ENCODE results near the gene SORCS2.
"Not testable (repeated sequence)": the region's sequence is repeated elsewhere in the genome, so short reads cannot be mapped to it uniquely, and the experiment has no call there.

Gene SORCS2

DNA sequence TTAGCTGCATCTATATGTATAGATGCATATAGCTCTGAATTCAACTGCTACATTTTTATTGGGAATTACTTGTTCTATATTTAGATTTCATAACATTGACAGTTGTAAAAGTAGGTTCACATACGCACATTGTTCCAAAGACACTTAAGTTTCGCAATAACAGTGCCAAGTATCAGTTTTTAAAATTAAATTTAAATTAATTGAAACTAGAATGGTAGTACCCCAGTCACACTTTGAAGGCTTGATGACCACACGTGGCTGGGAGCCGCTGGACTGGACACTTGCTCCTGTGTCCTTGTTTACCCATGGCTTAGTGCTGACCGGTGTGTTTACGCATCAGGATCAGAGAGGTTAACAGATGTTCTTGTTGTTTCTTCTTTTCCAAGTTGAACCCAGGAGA is 383.1 kb downstream of the SORCS2 start:
- no peak for DNase-seq

DNA sequence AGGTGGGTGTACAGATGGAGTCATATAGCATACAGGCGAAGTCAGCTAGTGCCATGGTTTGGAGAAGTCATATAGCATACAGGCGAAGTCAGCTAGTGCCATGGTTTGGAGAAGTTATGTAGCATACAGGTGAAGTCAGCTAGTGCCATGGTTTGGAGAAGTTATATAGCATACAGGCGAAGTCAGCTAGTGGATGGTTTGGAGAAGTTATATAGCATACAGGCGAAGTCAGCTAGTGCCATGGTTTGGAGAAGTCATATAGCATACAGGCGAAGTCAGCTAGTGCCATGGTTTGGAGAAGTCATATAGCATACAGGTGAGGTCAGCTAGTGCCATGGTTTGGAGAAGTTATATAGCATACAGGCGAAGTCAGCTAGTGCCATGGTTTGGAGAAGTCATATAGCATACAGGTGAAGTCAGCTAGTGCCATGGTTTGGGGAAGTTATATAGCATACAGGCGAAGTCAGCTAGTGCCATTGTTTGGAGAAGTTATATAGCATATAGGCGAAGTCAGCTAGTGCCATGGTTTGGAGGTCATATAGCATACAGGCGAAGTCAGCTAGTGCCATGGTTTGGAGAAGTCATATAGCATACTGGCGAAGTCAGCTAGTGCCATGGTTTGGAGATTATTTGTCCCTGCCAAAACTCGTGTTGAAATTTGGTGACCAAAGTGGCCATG is 385.2 kb downstream of the SORCS2 start:
- not testable (repeated sequence) for DNase-seq

DNA sequence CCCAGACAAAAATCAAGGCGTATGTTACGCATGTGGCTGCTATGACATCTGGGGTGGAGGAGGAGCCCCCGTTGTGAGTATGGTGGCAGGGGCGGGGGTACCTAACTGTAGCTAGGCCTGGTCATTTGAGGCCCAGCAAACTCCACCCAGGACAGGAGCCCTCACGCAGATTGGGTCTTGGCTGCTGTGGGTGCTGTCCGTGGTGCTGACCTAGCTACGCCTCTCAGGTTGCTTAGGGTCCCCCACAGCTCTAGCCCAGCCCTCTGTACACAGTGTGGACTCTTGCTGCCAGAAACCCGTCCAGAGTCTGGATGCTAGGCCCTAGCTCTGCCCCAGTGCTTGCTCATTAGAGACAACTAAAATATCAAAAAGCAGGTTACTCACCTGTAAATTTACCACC is 389.1 kb downstream of the SORCS2 start:
- DNase-seq, result no peak

DNA sequence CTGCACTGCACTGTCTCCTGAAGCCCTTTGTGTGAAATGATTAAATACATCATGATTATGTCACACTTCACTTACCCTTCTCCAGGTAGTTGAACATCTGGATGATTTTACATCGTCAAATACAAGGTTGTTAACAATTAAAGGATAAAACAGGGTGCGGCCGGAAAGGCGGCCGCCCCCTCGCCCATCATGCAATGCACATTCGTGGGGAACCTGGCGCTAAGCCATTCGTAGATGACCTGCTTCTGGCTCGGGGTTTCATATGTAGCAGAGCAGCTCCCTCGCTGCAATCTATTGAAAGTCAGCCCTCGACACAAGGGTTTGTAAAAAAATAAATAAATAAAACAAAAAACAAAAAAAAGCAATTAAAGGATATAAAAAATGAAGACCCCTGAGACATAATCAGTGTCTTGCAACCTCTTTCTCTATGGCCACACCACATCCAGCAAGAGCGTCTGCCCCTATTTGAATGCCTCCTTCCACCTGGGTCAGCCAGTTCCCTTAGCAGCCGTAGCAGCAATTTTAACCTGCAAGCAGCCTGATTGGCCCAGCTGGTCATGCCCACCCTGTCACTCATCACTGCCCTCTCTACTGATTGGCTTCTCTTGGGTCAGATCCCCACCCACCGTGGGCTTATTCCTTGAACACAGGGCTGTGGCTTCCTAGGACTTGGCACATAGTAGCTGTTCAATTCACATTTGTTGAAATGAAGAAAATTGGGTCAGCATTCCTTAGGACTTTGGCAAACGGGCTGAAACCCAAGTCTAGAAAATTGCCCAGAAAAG is 390.2 kb downstream of the SORCS2 start:
- no peak for DNase-seq

DNA sequence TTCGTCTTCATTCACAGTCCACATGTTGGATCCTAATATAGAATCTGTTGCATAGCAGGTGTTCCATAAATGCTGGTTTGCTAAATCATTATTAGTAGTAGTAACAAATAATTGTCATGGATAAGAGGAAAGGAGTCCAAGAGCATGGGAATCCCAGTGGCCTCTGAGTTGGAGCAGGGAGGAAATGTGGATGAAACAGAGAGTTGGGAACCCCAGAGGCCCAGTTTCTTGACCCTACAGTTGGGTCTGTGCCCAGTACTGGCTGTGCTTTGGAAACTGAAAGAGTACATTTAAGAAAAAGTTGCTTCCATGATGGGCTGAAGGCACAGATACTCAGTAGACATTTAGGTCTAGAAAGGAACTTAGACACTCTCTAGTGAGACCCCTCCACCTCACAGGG is 391.8 kb downstream of the SORCS2 start:
- no peak for DNase-seq

DNA sequence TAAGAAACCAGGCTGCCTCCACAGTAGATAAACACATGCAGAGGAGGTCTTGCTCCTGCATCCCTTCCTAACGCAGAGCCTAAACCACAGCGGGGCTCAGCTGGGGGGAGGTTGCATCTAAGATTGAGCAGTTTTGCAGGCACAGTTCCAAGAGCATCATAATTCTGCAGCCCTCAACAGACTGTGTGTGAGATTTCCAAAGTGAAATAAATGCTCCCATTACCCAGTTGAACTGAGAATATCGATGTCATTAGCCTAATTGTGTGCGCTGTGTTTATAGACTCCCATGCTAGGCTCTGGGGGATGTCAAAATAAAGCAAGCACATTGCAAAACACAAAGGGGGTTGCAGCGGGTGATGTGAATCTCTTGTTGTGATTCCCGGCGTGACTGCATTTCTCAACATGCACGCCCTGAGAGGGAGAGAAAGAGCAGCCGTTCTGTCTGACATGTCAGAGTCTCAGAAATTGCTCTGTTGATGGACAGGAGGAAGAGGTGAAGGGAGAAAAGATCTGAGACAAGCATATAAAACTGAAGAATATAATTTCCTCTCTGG is 392.3 kb downstream of the SORCS2 start:
- DNase-seq, result no peak

DNA sequence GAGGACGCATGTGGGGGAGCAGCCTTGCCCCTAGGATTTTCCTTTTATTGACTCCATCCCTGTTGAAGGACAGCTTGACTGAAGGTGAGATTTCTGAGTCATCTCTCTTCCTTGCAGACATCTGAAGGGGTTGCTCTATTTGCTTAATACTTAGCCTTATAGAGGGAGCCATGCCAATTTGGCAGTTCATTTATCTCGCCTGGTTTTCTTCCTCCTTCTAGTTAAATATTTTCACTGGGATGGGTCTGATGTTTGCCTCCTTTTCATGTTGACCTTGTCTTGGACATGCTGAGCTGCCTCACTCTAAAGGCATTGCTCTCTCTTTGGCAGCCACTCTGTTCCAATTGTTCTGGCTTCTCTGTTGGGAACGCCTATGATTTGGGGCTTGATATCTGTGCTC is 393.4 kb downstream of the SORCS2 start:
- DNase-seq, result no peak

DNA sequence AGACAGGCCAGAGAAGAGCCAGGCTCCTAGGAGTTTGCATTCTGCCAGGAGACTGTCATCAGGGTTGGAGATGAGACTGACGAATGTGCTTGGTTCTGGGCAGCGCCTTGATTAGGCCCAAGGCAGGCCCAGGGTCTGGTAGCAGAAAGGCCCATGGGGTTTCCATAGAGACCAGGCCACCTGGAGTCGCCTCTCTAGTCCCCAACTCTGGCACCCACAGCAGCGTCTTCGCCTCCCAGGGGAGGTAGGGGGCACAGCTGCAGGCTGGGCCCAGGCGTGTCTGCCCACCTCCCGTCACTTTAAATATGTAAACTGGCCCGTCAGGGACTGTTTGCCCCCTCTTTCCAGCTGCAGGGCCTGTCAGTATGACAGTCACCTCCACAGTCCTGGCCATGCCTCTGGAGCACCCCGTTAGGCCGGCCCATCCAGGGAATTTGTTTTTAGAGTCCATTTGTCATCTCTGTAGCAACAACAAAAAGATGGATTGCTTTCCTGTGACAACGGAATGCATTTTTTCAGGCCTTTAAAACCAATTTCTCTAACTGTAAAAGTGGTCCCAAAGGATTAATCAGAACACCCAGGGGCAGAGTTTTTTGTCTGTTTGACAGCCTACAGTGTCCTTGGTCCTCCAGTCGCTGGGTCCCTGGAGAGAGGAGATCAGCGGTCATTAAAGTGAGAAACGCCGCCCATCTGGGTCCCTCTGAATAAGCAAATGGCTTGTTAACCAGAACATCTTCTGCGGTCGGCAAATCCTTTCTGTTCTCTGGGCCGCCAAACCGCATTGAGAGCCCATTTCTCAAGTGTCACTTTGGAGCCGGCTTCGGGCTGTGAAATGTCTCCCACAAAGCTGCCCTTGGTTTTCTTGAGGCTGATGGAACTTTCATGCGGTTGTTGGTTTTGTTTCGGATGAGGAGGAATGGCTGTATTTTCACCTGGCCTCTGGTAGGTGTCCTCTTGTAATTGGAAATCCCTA is 395.4 kb downstream of the SORCS2 start:
- DNase-seq, result no peak

DNA sequence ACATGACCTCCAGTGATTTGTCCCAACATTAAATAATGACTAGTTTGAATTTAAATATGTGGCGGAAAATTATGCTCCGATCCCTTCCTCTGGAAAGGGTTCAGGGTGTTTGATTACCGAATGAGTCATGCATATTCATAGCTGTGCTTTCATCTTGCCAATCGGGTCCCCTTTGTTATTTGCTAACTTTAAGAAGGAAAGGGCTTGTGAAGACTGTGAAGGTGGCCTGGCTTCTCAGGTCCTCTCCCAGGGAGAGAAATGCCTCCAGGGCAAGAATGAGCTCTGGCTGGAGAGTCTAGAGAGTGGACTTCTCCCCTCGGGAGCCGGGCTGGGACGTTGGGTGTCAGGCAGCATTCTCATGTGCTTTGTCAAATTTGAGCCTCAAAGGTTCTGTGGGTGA is 397.9 kb downstream of the SORCS2 start:
- DNase-seq, result no peak

DNA sequence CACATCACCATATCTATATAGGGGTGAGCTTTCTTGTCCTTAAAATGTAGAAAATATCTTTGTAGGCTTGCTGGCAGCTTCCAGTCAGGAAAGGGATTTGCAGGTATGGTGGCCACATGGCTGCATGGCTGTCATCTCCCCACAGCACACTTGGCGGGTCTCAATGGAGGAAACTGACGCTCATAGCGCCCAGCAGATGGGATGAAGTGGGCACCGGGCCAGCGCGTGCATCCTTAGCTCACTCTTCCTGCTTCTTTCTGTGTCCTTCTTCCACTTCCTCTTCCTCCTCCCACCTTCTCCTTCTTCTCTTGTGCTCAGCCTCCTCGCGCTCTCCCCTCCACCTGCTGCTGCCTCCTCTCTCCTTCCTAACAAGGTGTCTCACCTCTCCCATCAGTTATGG is 398.6 kb downstream of the SORCS2 start:
- no peak for DNase-seq

DNA sequence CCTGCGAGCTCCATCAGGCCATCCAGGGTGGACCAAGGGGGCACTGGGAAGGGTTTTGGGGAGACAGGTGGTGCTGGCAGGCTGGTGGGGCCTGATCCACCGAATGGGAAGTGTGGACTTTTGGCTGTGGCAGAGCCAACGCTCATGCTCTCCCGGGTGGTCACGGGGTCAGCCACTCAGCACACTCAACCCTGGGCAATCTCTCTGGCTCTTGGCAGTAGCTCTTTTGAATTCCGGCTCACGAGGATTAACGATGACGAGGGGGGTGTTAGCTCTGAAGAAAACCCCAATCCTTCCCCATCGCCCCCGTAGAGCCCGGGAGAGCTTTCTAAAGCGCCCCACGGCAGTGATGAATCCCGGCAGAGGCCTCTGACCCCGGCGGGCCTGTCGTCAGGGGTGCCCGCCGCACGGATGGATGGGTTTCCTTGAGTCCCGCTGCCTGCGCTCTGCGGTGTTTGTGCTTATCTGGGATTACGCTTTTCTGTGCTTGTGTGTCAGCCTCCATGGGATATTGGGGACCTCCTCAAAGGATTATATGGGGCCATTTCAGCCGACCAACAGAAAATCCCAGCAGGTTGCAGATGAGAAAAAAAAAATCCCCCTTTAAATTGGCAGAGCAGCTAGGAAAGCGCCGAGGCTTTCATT is 399.2 kb downstream of the SORCS2 start:
- DNase-seq, result no peak

DNA sequence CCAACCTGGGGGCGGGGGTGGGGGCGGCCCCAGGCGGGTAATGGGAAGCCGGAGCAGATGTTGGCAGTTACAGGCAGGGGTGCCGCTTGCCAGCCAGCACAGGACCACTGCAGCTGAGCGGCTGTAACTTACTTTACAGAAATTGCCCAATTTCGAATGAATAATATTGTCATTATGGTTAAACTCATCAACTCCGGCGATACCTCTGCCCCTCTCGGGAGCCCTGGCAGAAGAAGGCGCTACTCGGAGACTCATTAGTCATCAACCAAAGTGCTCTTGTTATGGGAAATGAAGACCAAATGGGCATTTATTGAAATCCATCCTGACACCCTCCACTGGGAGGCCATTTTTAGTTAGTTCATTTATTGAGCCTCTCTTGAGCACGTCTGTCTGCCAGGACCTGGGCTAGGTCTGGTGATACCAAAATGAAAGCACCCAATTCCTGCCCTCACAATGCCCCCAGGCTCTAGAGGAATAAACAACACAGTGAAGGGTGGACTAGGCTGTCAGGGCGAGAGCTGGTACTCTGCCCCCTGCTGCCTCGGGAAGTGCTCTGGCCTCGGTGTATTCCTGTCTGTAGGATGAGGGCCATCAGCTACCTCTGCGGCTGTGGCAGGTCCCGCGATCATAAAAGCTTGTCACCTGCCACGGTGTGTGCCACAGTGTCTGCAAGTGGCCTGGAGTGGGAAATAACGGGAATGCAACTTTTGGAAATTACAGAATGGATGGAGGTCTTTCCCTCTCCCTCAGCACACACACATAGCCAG is 401.5 kb downstream of the SORCS2 start:
- no peak for DNase-seq

DNA sequence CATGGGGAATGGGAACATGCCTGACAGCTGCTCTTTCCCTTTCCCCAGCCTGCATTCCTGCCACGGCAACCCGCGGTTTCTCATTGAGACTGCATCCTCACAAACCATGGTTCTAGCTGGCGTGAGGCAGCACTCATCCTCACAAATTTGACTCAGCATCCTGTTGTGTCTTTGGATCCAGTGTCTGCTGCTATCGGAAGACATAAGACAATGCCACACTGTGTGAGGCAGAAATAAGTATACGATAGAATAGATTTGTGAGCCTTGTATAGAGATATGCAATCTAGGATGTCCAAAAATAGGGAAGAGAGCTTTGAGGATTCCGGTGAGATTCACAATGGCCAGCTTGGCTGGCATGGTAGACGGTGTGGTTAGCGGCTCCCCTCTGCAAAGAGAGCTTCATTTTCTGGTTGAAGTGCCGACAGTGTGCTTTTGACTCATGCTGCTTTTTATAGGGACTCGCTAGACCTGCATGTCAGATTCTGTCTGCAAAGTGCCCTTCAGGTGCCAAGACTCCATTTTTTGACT is 403.7 kb downstream of the SORCS2 start:
- no peak for DNase-seq

DNA sequence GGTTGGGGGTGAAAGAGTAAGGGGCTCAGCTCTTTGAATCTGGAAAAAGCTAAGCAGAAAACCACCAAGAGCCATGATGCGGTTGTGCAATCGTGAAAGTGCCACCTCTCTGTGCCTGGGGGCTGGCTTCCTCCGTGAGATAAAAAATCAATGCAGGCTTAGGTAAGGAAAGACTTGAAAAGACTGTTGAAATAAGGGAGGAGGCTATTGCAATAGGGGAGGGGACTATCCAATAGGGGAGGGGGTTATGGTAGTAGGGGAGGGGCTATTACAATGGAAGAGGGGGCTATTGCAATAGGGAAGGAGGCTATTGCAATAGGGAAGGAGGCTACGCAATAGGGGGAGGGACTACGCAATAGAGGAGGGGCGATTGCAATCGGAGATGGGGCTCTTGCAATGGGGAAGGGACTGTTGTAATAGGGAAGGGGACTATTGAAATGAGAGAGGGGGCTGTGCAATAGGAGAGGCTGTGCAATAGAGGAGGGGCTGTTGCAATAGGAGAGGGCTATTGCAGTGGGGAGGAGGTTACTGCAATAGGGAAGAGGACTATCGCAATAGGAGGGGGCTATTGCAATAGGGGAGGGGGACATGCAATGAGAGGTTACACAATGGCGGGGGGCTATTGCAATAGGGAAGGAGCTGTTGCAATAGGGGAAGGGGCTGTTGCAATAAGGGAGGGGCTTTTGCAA is 404.7 kb downstream of the SORCS2 start:
- no peak for DNase-seq

DNA sequence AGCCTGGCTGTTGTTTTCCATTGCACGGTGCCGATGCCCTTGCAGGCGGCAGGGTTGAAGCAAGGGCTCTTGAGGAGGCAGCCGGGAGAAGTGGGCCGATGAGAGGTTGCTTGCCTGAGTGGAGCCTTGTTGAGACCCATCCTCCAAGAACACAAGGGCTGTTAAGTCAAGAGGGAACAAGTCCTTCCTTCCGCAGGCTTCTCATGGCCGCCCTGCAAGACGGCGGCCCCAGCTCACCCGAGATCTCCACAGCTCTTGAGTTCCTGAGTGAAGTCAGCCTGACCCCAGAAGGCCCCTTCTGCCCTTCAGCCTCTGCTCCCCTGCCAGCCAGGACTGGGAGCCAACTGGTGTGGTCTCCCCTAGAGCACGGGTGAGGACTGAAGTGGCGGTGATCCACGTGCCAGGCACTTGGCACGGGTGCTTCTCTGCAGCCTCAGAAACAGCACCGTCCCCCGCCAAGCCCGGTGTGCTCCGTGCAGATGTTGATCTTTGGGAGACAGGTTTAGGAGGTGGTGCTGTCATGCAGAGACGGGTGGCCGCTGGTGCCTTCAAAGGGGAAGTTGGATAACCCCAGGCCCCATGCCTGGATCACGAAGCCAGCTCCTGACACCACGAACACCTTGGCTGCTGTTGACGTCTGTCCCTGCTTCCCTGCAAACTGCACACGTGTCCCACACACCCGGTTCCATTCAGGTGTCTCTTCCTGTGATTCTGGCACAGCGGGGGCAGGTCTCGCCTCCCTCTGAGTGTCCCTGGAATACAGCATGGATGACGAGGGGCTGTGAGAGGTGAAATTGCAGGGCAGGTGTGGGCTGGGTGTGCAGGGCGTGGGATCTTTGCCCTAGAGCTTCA is 406.8 kb downstream of the SORCS2 start:
- DNase-seq, result no peak

DNA sequence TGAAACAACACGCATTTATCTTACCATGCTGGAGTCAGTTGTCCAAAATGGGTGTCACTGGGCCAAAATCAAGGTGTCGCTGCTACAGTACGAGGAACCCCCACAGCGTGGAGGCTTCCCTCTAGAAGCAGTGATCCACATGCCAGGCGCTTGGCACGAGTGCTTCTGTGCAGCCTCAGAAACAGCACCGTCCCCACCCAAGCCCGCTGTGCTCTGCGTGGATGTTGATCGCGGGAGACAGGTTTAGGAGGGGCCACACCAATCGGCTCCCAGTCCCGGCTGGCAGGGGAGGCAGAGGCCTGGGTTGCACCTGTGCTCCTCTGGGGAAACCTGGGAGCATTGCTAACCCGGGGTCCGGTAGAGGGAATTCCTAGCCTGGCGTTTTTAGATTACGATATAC is 407.9 kb downstream of the SORCS2 start:
- DNase-seq, result no peak

DNA sequence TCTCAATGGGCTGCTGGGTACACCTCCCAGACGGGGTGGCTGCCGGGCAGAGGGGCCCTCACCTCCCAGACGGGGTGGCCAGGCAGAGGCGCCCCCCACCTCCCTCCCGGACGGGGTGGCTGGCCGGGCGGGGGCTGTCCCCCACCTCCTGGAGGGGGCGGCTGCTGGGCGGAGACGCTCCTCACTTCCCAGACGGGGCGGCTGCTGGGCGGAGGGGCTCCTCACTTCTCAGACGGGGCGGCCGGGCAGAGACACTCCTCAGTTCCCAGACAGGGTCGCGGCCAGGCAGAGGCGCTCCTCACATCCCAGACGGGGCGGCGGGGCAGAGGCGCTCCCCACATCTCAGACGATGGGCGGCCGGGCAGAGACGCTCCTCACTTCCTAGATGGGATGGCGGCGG is 409.8 kb downstream of the SORCS2 start:
- not testable (repeated sequence) for DNase-seq

DNA sequence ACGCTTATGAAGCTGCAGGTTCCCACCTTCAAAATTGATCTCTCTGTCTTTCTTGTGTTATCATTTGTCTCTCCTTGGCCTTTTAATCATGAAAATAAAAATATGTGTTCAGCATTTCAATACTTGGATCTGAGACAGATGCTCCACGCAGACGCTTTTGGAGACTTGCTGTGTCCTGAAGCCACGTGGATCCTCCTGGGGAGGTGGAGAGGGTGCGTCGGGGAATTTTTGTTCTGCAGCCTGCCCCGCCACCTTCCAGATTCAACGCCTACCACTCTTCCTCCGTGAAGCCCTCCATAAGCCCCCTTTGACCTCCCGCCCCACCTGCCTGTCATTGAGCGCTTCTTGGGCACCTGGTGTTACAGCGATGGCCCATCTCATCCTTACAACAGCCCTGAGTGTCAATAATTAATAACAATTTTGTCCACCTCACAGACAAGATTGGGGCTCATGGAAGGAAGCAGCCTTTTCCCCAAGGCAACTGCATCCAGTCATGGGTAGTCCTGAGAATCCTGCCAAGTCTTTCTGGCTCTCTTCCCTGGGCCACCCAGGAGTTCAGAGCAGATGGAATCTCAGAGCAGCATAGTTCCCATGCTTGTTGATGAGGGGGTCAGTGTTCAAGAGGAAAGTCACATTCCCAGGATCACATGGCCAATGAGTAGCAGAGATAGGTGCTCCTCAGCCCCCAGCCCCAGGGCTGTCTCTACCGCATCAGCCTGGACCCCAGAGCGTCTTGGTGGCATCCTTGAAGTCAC is 415.0 kb downstream of the SORCS2 start:
- no peak for DNase-seq

DNA sequence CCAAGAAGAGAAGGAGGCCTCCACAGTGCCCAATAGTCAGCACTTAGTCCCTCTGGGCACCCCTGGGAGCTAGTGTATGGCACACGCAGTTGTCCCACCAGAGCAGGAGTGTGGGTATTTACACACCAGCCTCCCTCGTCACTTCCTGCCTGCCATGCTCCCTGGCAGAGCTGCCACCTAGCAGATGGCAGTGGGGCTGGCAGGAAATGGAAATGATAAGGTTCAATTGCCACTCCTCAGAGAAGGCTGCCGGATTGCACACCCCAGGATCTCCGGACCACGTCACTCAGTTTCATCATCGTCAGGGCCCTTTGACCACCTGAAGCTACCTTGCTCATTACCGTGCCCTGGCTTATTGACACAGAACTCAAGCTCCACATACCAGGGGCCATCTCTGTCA is 415.7 kb downstream of the SORCS2 start:
- DNase-seq, result no peak
